ENCODE results near the gene NCS1. TPM values are rescaled to one million over a fixed set of nuclear protein-coding genes. Genes with fewer than 3 reads are reported as not detected.

The NCS1 gene
- polyA plus RNA-seq, 3 donors: not detected

DNA sequence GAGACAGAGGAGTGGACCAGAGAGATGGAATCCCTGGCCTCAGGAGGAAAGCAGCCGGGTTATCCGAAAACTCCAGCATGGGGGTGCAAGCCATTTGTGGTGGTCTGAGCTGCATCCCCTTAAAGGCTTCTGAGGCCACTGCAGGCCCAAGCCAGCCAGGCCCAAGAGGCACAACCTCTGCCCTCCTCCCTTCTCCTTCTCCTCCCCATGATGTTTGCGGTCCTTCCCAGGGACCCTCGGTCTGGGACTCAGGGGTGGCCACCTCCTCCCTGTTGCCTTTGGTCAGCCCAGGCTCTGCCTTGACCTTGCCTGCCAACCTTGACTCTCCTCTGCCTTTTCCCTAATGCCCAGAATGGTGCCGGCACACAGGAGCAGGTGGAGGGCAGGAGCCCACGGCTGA, 4.6 kb downstream of the NCS1 start:
- Histone ChIP-seq H3K4me1 (ENCODE audit: control insufficient read depth in 1 of 2, insufficient read depth in 2 of 2, low read length in 2 of 2) (peaks cover 0 to 4% of the 10 kb centered on the region in 2 donors), H3K36me3 (replicated peaks in 1 of 2; ENCODE audit: control insufficient read depth in 1 of 2, insufficient read depth in 2 of 2, low read length in 2 of 2) (no peaks in the 10 kb centered on the region), H3K27me3 (ENCODE audit: control insufficient read depth in 2 of 2, insufficient read depth in 2 of 2, low read length in 2 of 2) (peaks cover 7 to 17% of the 10 kb centered on the region in 2 donors), H3K79me2 (ENCODE audit: insufficient read depth, low read length) (no peaks in the 10 kb centered on the region), H2AFZ (ENCODE audit: insufficient read depth, low read depth, low read length, poor library complexity, severe bottlenecking) (no peak overlapping the region), H3K4me3 (replicated peaks in 1 of 3; ENCODE audit: low read depth in 2 of 3, low read length in 3 of 3) (no peak overlapping the region), H4K20me1 (ENCODE audit: insufficient read depth, low read length) (no peaks in the 10 kb centered on the region), H3K9ac (ENCODE audit: insufficient read depth, low read length, poor library complexity, severe bottlenecking) (no peak overlapping the region), H3K27ac (ENCODE audit: low read depth in 1 of 2, low read length in 2 of 2) (no peak overlapping the region), H3K4me2 (replicated peaks; ENCODE audit: extremely low read depth, low read length, poor library complexity, severe bottlenecking) (no peak overlapping the region), H3K9me3 (replicated peaks in 1 of 2; ENCODE audit: control insufficient read depth in 1 of 2, insufficient read depth in 1 of 2, low read length in 2 of 2) (no peaks in the 10 kb centered on the region)
- TF ChIP-seq, protein P1, sequence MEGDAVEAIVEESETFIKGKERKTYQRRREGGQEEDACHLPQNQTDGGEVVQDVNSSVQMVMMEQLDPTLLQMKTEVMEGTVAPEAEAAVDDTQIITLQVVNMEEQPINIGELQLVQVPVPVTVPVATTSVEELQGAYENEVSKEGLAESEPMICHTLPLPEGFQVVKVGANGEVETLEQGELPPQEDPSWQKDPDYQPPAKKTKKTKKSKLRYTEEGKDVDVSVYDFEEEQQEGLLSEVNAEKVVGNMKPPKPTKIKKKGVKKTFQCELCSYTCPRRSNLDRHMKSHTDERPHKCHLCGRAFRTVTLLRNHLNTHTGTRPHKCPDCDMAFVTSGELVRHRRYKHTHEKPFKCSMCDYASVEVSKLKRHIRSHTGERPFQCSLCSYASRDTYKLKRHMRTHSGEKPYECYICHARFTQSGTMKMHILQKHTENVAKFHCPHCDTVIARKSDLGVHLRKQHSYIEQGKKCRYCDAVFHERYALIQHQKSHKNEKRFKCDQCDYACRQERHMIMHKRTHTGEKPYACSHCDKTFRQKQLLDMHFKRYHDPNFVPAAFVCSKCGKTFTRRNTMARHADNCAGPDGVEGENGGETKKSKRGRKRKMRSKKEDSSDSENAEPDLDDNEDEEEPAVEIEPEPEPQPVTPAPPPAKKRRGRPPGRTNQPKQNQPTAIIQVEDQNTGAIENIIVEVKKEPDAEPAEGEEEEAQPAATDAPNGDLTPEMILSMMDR (IDR thresholded peaks at IDR 0.05): no peak
- peaks cover 24 to 31% (median 28%) of the 10 kb centered on the region in 3 donors for H3K27me3 Mint-ChIP-seq (ENCODE audit: low read depth in 3 of 3)
- H3K9me3 Mint-ChIP-seq: peaks cover 0 to 8% (median under 1%) of the 10 kb centered on the region in 7 donors
- peaks cover 3% of the 10 kb centered on the region for H3K4me1 Mint-ChIP-seq
- H3K36me3 Mint-ChIP-seq: no peaks in the 10 kb centered on the region
- no peak overlapping the region for H3K27ac Mint-ChIP-seq
- WGBS (ENCODE audit: insufficient coverage): 94% methylated on average over 3 of the region's 6 CpGs
- H3K4me3 Mint-ChIP-seq: peak overlapping the region in 1 of 2 donors; percentile 8
- DNase-seq: no peak
- intact Hi-C loops (cut with micrococcal nuclease): no loop called here

DNA sequence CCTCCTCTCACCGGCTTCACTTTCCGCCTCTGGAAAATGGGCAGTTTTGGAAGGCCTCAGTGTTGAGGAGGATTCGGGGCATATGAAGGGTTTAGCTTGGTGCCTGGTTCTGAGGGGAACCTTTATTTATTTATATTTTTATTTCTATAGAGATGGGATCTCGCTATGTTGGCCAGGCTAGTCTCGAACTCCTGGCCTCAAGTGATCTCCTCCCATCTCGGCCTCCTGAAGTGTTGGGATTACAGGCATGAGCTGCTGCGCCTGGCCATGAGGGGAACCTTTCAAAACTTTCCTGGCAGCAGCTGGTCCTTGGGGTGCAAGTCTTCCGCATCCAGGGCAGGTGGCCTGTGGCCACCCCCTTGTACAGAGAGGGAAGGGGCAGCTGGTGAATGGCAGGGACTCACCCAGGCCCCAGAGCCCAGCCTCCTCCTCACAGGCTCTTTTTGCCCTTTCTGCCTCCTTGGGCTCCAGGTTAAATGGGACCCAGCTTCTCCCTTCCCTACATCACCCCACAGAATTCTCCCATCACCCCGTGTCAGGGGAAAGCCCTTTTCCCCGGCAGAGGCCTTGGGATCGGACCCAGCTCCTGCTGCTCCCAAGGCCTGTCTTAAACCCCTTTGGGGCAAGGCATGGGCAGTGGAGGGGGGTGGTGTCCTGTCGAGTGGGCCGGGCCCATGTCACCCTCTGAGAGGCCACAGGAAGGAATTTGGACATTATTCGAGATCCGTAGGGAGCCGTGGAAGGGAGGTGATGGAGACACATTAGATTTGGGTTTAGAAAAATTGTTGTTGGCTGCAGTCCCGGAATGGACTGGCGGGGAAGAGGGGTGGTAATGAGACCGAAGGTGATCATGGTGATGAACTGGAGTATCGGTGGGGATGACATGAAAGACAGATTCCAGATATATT, 5.9 kb downstream of the NCS1 start:
- TF ChIP-seq, protein P1 (IDR thresholded peaks at IDR 0.05): no peak
- Histone ChIP-seq H4K20me1 (ENCODE audit: insufficient read depth, low read length) (no peaks in the 10 kb centered on the region), H3K4me3 (replicated peaks in 1 of 3; ENCODE audit: low read depth in 2 of 3, low read length in 3 of 3) (no peak overlapping the region), H3K27me3 (ENCODE audit: control insufficient read depth in 2 of 2, insufficient read depth in 2 of 2, low read length in 2 of 2) (peaks cover 5 to 13% of the 10 kb centered on the region in 2 donors), H3K36me3 (replicated peaks in 1 of 2; ENCODE audit: control insufficient read depth in 1 of 2, insufficient read depth in 2 of 2, low read length in 2 of 2) (no peaks in the 10 kb centered on the region), H2AFZ (ENCODE audit: insufficient read depth, low read depth, low read length, poor library complexity, severe bottlenecking) (no peak overlapping the region), H3K9me3 (replicated peaks in 1 of 2; ENCODE audit: control insufficient read depth in 1 of 2, insufficient read depth in 1 of 2, low read length in 2 of 2) (no peaks in the 10 kb centered on the region), H3K9ac (ENCODE audit: insufficient read depth, low read length, poor library complexity, severe bottlenecking) (no peak overlapping the region), H3K79me2 (ENCODE audit: insufficient read depth, low read length) (no peaks in the 10 kb centered on the region), H3K27ac (ENCODE audit: low read depth in 1 of 2, low read length in 2 of 2) (no peak overlapping the region), H3K4me2 (replicated peaks; ENCODE audit: extremely low read depth, low read length, poor library complexity, severe bottlenecking) (no peak overlapping the region), H3K4me1 (ENCODE audit: control insufficient read depth in 1 of 2, insufficient read depth in 2 of 2, low read length in 2 of 2) (no peaks in the 10 kb centered on the region)
- H3K9me3 Mint-ChIP-seq: peaks cover 0 to 8% (median 0%) of the 10 kb centered on the region in 7 donors
- WGBS (ENCODE audit: insufficient coverage): 89% methylated on average over 10 of the region's 20 CpGs
- H3K36me3 Mint-ChIP-seq: no peaks in the 10 kb centered on the region
- intact Hi-C loops (cut with micrococcal nuclease): no loop called here
- H3K4me3 Mint-ChIP-seq: no peak overlapping the region
- H3K27ac Mint-ChIP-seq: no peak overlapping the region
- peaks cover 2% of the 10 kb centered on the region for H3K4me1 Mint-ChIP-seq
- DNase-seq: no peak
- peaks cover 21 to 28% (median 23%) of the 10 kb centered on the region in 3 donors for H3K27me3 Mint-ChIP-seq (ENCODE audit: low read depth in 3 of 3)
